Measurements from ENCODE around the gene ATP2B1. TPM values are rescaled to one million over a fixed set of nuclear protein-coding genes. Genes with fewer than 3 reads are reported as not detected.

ATP2B1 gene
- total RNA-seq, 1 experiment from 2014 or later = 20.6 TPM

DNA sequence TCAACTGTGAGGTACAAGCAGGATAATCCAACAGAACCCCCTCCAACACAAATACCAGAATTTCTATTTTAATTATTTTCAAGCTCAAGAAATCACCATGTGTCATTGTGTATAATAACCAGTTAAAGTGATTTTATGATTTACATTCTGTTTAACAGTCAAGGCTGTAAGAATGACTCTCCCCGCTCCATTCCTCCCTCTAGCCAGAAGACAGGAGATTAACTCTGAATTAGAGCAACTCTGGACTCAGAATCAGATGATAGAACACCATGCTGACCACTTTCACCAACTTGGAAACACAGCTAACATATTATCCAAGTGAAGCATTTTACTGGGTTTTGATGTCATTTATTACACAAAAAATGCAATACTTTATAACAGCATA is 71.9 kb downstream of the ATP2B1 start:
- H4K91ac ChIP-seq (ENCODE audit: insufficient read length, low read depth, low read length) = no peak overlapping the region
- Mint-ChIP-seq H3K27ac (no peak overlapping the region), H3K36me3 (ENCODE audit: insufficient read depth in 1 of 3, low read depth in 3 of 3) (peaks cover 0 to 4% (median 0%) of the 10 kb centered on the region in 3 experiments; a peak in 1 of 7 replicates), H3K9me3 (no peaks in the 10 kb centered on the region), H3K4me3 (no peak overlapping the region), H3K4me1 (peaks cover 2% of the 10 kb centered on the region in 2 experiments; a peak in 3 of 4 replicates), H3K27me3 (ENCODE audit: low read depth) (no peaks in the 10 kb centered on the region)
- H3K4me2 ChIP-seq (ENCODE audit: insufficient read depth, insufficient read length, low read length) = no peak overlapping the region
- H2BK12ac ChIP-seq (ENCODE audit: insufficient read length, low read depth, low read length) = no peak overlapping the region
- no peaks in the 10 kb centered on the region for H3K4me1 ChIP-seq (ENCODE audit: insufficient read depth, low read length)
- H3K27me3 ChIP-seq (ENCODE audit: insufficient read depth, low read length) = no peaks in the 10 kb centered on the region
- H3K23me2 ChIP-seq (ENCODE audit: insufficient read length, low read depth, low read length, poor library complexity, severe bottlenecking) = no peaks in the 10 kb centered on the region
- no peak overlapping the region for H2BK15ac ChIP-seq (ENCODE audit: low read depth, low read length)
- H3T11ph ChIP-seq (ENCODE audit: low read length) = no peak overlapping the region
- DNase-seq = no peak
- H2BK20ac ChIP-seq (ENCODE audit: low read depth, low read length, poor library complexity, severe bottlenecking) = no peak overlapping the region
- no peaks in the 10 kb centered on the region for H4K20me1 ChIP-seq (ENCODE audit: control insufficient read depth, insufficient read depth, insufficient read length)
- H3K79me1 ChIP-seq (ENCODE audit: insufficient read depth, low read depth, low read length, poor library complexity, severe bottlenecking) = no peaks in the 10 kb centered on the region
- no peak for TF ChIP-seq CTCF (conservative IDR thresholded peaks at IDR 0.05)
- H2AK5ac ChIP-seq (ENCODE audit: insufficient read length, low read length) = no peak overlapping the region
- no peak overlapping the region for H3K56ac ChIP-seq (ENCODE audit: insufficient read length, low read depth, low read length)
- H2BK5ac ChIP-seq (ENCODE audit: insufficient read length, low read length) = no peak overlapping the region
- H3K9me3 ChIP-seq (ENCODE audit: control insufficient read depth, low read depth, low read length) = no peaks in the 10 kb centered on the region
- H3K4ac ChIP-seq (ENCODE audit: low read depth, low read length) = no peak overlapping the region
- no peak overlapping the region for H3K18ac ChIP-seq (ENCODE audit: insufficient read length, low read depth, low read length)
- no peak overlapping the region for H3K23ac ChIP-seq (ENCODE audit: insufficient read length, low read depth, low read length)
- H2BK120ac ChIP-seq (ENCODE audit: low read depth, low read length, poor library complexity, severe bottlenecking) = no peak overlapping the region
- no peak overlapping the region for H4K5ac ChIP-seq (ENCODE audit: insufficient read length, low read depth, low read length)
- no peaks in the 10 kb centered on the region for H3K79me2 ChIP-seq (ENCODE audit: insufficient read depth, low read length)
- H3K27ac ChIP-seq (ENCODE audit: insufficient read length, low read depth, low read length) = no peak overlapping the region
- H3K14ac ChIP-seq (ENCODE audit: insufficient read depth, low read length) = no peak overlapping the region
- H4K8ac ChIP-seq (replicated peaks; ENCODE audit: insufficient read length, low read depth, low read length) = no peak overlapping the region
- WGBS (ENCODE audit: extremely low coverage, insufficient read length, low lambda C conversion rate) = no CpG with 5 or more reads among the region's 1 CpG
- H2AFZ ChIP-seq (ENCODE audit: low read length) = no peak overlapping the region
- no peak overlapping the region for H3K9ac ChIP-seq (ENCODE audit: extremely low read depth, insufficient read length, low read length)
